Naive thymus-derived CD8-positive, alpha-beta T cell (primary cell): ENCODE results near the gene ATG16L2. TPM values are rescaled to one million over a fixed set of nuclear protein-coding genes. Genes with fewer than 3 reads are reported as not detected.

ENCODE experiments used
- ATAC-seq, 2 donors: fragments of 150-1000 bp; cut with Tn5 transposase in 1 of 2; sonication (Bioruptor Pico), chemical (Tn5 transposase) in 1 of 2; 1 replicate in 1 of 2; 2 replicates in 1 of 2; pipeline ENCODE4 v1.10.0; 2021; ENCODE audit warnings: mild to moderate bottlenecking in 2 of 2, moderate library complexity in 2 of 2
- POLR2A ChIA-PET: fragments of 350-600 bp; sonication (Branson Sonifier 250); formaldehyde crosslinking; loops from one replicate; lab custom pipeline; 2021; ENCODE audit warnings: antibody characterized with exemption; lab: Charles Lee
- DNase-seq, 10 donors: peaks; one replicate each; pipeline versions ENCODE4 v3.0.0 to v3.0.0-alpha.2; 2020 to 2022
- H3K27ac Mint-ChIP-seq, 10 donors: one replicate each; pipeline ENCODE4 v1.8.0; 2020 to 2022; ENCODE audit warnings: mild to moderate bottlenecking in 10 of 10, mixed read lengths in 10 of 10, moderate library complexity in 4 of 10, inconsistent platforms in 1 of 10
- H3K27me3 Mint-ChIP-seq, 5 donors: one replicate each; pipeline ENCODE4 v1.8.0; 2021 to 2022; ENCODE audit warnings: mixed read lengths in 5 of 5
- H3K36me3 Mint-ChIP-seq, 3 donors: one replicate each; pipeline ENCODE4 v1.8.0; 2020 to 2022; ENCODE audit warnings: mixed read lengths in 3 of 3, mild to moderate bottlenecking in 2 of 3, inconsistent platforms in 1 of 3
- H3K4me1 Mint-ChIP-seq, 4 donors: one replicate each; pipeline ENCODE4 v1.8.0; 2021 to 2022; ENCODE audit warnings: mixed read lengths in 4 of 4
- H3K4me3 Mint-ChIP-seq, 10 donors: one replicate each; pipeline ENCODE4 v1.8.0; 2020 to 2022; ENCODE audit warnings: mild to moderate bottlenecking in 10 of 10, mixed read lengths in 10 of 10, moderate library complexity in 6 of 10, inconsistent platforms in 1 of 10
- H3K9me3 Mint-ChIP-seq, 9 donors: one replicate each; pipeline ENCODE4 v1.8.0; 2020 to 2022; ENCODE audit warnings: mixed read lengths in 9 of 9, mild to moderate bottlenecking in 3 of 9, inconsistent platforms in 1 of 9, moderate library complexity in 1 of 9
- polyA plus RNA-seq, 3 donors: library from polyadenylated mRNA; unstranded; fragments of 300-500 nt; fragmentation: Illumina TruSeq; gene quantifications; one replicate each; pipeline ENCODE4 v1.2.3, GENCODE V29; 2021
- total RNA-seq, 8 experiments: library from RNA in 2 of 8; stranded (reverse) in 2 of 8; gene quantifications; one replicate each; pipeline ENCODE4 v1.2.3 and lab custom pipeline; 2021 to 2026

Gene ATG16L2
- total RNA-seq (100 to 1,000 TPM; 156 to 157 TPM), polyA plus RNA-seq (10 to 100 TPM in 2 of 3 donors, 1 to 10 TPM in 1; 9.9 to 12.1 (median 11.6) TPM), total RNA-seq (lab: John Stamatoyannopoulos, UW) (29.4 to 97.9 (median 57.7) reads per million in 6 experiments)

- peaks cover 0 to 2% (median 0%) of the 10 kb centered on the region in 9 donors for H3K9me3 Mint-ChIP-seq
- H3K27me3 Mint-ChIP-seq: no peaks in the 10 kb centered on the region
- POLR2A ChIA-PET: interaction anchor here (1.4 to 4.5 kb wide), 5 partner anchors 10 to 328 kb away, joined by 3 to 49 read pairs (median 13); partner anchors contain the start of genes FCHSD2 and STARD10
- H3K36me3 Mint-ChIP-seq: peaks cover 0 to 34% (median 14%) of the 10 kb centered on the region in 3 donors
- H3K4me1 Mint-ChIP-seq: peaks cover 33 to 64% (median 54%) of the 10 kb centered on the region in 4 donors
- H3K4me3 Mint-ChIP-seq: peak within 1 kb of the TSS; percentile 95 to 99 (median 98)
- DNase-seq (peak; percentile 78 to 93 (median 89)), ATAC-seq (peak; percentile 83 to 85)
- peak within 1 kb of the TSS; percentile 93 to 99 (median 98) for H3K27ac Mint-ChIP-seq
Observed at GRCh38 chr11:72814286-72815109, at the start of gene ATG16L2. Gene ATG16L2 (plus strand): TSS chr11:72814411. CDS start chr11:72814446, 35 bp downstream.

GRCh38 chr11:72764503-72764902 is 49.7 kb upstream of the ATG16L2 start:
- H3K27ac Mint-ChIP-seq: no peak overlapping the region
- H3K9me3 Mint-ChIP-seq: peaks cover 0 to 2% (median 0%) of the 10 kb centered on the region in 9 donors
- H3K4me3 Mint-ChIP-seq: no peak overlapping the region
- DNase-seq (no peak), ATAC-seq (no peak)
- H3K4me1 Mint-ChIP-seq: peaks cover 0 to 14% (median 3%) of the 10 kb centered on the region in 4 donors
- POLR2A ChIA-PET: no interaction called here
- H3K27me3 Mint-ChIP-seq: no peaks in the 10 kb centered on the region
- H3K36me3 Mint-ChIP-seq: peaks cover 0 to 3% (median 0%) of the 10 kb centered on the region in 3 donors

GRCh38 chr11:72766152-72766902 is 47.9 kb upstream of the ATG16L2 start:
- Mint-ChIP-seq H3K4me3 (no peak overlapping the region), H3K9me3 (peaks cover 0 to 2% (median 0%) of the 10 kb centered on the region in 9 donors), H3K36me3 (no peaks in the 10 kb centered on the region), H3K27me3 (no peaks in the 10 kb centered on the region), H3K27ac (peak overlapping the region in 4 of 10 donors; percentile 15 to 77 (median 34)), H3K4me1 (peaks cover 0 to 14% (median 2%) of the 10 kb centered on the region in 4 donors)
- no peak for DNase-seq
- POLR2A ChIA-PET: no interaction called here
- no peak for ATAC-seq

- POLR2A ChIA-PET: no interaction called here
- no peaks in the 10 kb centered on the region for H3K36me3 Mint-ChIP-seq
- no peak for DNase-seq
Observed at GRCh38 chr11:72767203-72768062, 46.8 kb upstream of the ATG16L2 start.

GRCh38 chr11:72768581-72768980 is 45.6 kb upstream of the ATG16L2 start:
- Mint-ChIP-seq H3K27ac (peak overlapping the region in 2 of 10 donors; percentile 81 to 93), H3K36me3 (no peaks in the 10 kb centered on the region), H3K4me3 (no peak overlapping the region), H3K4me1 (peaks cover 0 to 10% (median 1%) of the 10 kb centered on the region in 4 donors), H3K27me3 (no peaks in the 10 kb centered on the region), H3K9me3 (peaks cover 0 to 2% (median 0%) of the 10 kb centered on the region in 9 donors)
- POLR2A ChIA-PET: interaction anchor here (0.7 kb wide), 1 partner anchor 12 kb away, joined by 3 read pairs; no protein-coding TSS in a partner anchor
- DNase-seq (no peak), ATAC-seq (no peak)

More at GRCh38 chr11:72767203-72768062, 46.8 kb upstream of the ATG16L2 start:
- Mint-ChIP-seq H3K27me3 (no peaks in the 10 kb centered on the region), H3K27ac (peak overlapping the region in 4 of 10 donors; percentile 11 to 50 (median 44)), H3K4me1 (peaks cover 0 to 13% (median 3%) of the 10 kb centered on the region in 4 donors), H3K4me3 (no peak overlapping the region), H3K9me3 (peaks cover 0 to 2% (median 0%) of the 10 kb centered on the region in 9 donors)
- ATAC-seq: no peak

- no peaks in the 10 kb centered on the region for H3K27me3 Mint-ChIP-seq
- peaks cover 0 to 2% (median 0%) of the 10 kb centered on the region in 9 donors for H3K9me3 Mint-ChIP-seq
- peaks cover 0 to 14% (median 0%) of the 10 kb centered on the region in 4 donors for H3K4me1 Mint-ChIP-seq
- ATAC-seq (no peak), DNase-seq (no peak)
- H3K36me3 Mint-ChIP-seq: no peaks in the 10 kb centered on the region
- H3K27ac Mint-ChIP-seq: peak overlapping the region in 1 of 10 donors; percentile 8
- H3K4me3 Mint-ChIP-seq: no peak overlapping the region
- POLR2A ChIA-PET: interaction anchor here (0.5 kb wide), 1 partner anchor 220 kb away, joined by 3 read pairs; no protein-coding TSS in a partner anchor
Observed at GRCh38 chr11:72769680-72770079, 44.5 kb upstream of the ATG16L2 start.

GRCh38 chr11:72770799-72771198 is 43.4 kb upstream of the ATG16L2 start:
- no peak overlapping the region for H3K4me3 Mint-ChIP-seq
- DNase-seq (no peak), ATAC-seq (no peak)
- H3K9me3 Mint-ChIP-seq: peaks cover 0 to 2% (median 0%) of the 10 kb centered on the region in 9 donors
- H3K27me3 Mint-ChIP-seq: no peaks in the 10 kb centered on the region
- H3K27ac Mint-ChIP-seq: peak overlapping the region in 2 of 10 donors; percentile 24 to 55
- POLR2A ChIA-PET: interaction anchor here (1.0 kb wide), 1 partner anchor 49 kb away, joined by 3 read pairs; no protein-coding TSS in a partner anchor
- H3K36me3 Mint-ChIP-seq: no peaks in the 10 kb centered on the region
- peaks cover under 1 to 14% (median 5%) of the 10 kb centered on the region in 4 donors for H3K4me1 Mint-ChIP-seq

- ATAC-seq (no peak), DNase-seq (no peak)
- Mint-ChIP-seq H3K4me1 (peaks cover 5 to 17% (median 6%) of the 10 kb centered on the region in 4 donors), H3K9me3 (no peaks in the 10 kb centered on the region), H3K27me3 (no peaks in the 10 kb centered on the region), H3K27ac (no peak overlapping the region), H3K4me3 (no peak overlapping the region), H3K36me3 (no peaks in the 10 kb centered on the region)
- POLR2A ChIA-PET: interaction anchor here (1.0 kb wide), 1 partner anchor 49 kb away, joined by 3 read pairs; no protein-coding TSS in a partner anchor
Observed at GRCh38 chr11:72771507-72771906, 42.7 kb upstream of the ATG16L2 start.

GRCh38 chr11:72772059-72772458 is 42.2 kb upstream of the ATG16L2 start:
- Mint-ChIP-seq H3K36me3 (no peaks in the 10 kb centered on the region), H3K27ac (peak overlapping the region in 4 of 10 donors; percentile 7 to 28 (median 19)), H3K9me3 (no peaks in the 10 kb centered on the region), H3K27me3 (no peaks in the 10 kb centered on the region), H3K4me1 (peaks cover 5 to 18% (median 8%) of the 10 kb centered on the region in 4 donors), H3K4me3 (no peak overlapping the region)
- no peak for DNase-seq
- POLR2A ChIA-PET: interaction anchor here (1.0 kb wide), 1 partner anchor 48 kb away, joined by 3 read pairs; no protein-coding TSS in a partner anchor
- ATAC-seq: no peak

GRCh38 chr11:72773291-72773690 is 40.9 kb upstream of the ATG16L2 start:
- H3K27ac Mint-ChIP-seq: peak overlapping the region in 1 of 10 donors; percentile 88
- H3K36me3 Mint-ChIP-seq: no peaks in the 10 kb centered on the region
- peaks cover 9 to 18% (median 11%) of the 10 kb centered on the region in 4 donors for H3K4me1 Mint-ChIP-seq
- no peaks in the 10 kb centered on the region for H3K9me3 Mint-ChIP-seq
- DNase-seq: no peak
- no peaks in the 10 kb centered on the region for H3K27me3 Mint-ChIP-seq
- H3K4me3 Mint-ChIP-seq: no peak overlapping the region
- POLR2A ChIA-PET: no interaction called here
- ATAC-seq: no peak

GRCh38 chr11:72773696-72774095 is 40.5 kb upstream of the ATG16L2 start:
- H3K4me3 Mint-ChIP-seq: no peak overlapping the region
- H3K4me1 Mint-ChIP-seq: peaks cover 9 to 17% (median 11%) of the 10 kb centered on the region in 4 donors
- POLR2A ChIA-PET: no interaction called here
- H3K9me3 Mint-ChIP-seq: no peaks in the 10 kb centered on the region
- H3K27ac Mint-ChIP-seq: peak overlapping the region in 1 of 10 donors; percentile 88
- ATAC-seq (no peak), DNase-seq (no peak)
- H3K27me3 Mint-ChIP-seq: no peaks in the 10 kb centered on the region
- H3K36me3 Mint-ChIP-seq: no peaks in the 10 kb centered on the region
